A549 (cell line): ENCODE results near the gene A4GALT.
"Not testable (repeated sequence)": the region's sequence is repeated elsewhere in the genome, so short reads cannot be mapped to it uniquely, and the experiment has no call there.

Experiments used
- EHF ChIP-seq: fragments of 250-450 bp; sonication (Bioruptor Pico); IDR thresholded peaks from 2 replicates; pipeline ENCODE4 v1.5.0; 2020; ENCODE audit warnings: mild to moderate bottlenecking
- JUN ChIP-seq, 2 experiments: fragments of >200 bp; sonication (Bioruptor Twin); formaldehyde crosslinking; IDR thresholded peaks; 2 replicates in 1 of 2; 3 replicates in 1 of 2; pipeline ENCODE4 v1.6.1; 2016 to 2017
- POLR2A ChIP-seq: IDR thresholded peaks from 2 replicates; pipeline ENCODE4 v1.6.1; 2012; ENCODE audit warnings: mild to moderate bottlenecking, low read length
- TF ChIP-seq, protein P1 (sequence below): fragments of >200 bp; sonication (Bioruptor Twin); formaldehyde crosslinking; IDR thresholded peaks from 3 replicates; pipeline ENCODE4 v1.5.1; 2016
- TF ChIP-seq, protein P2 (sequence below): fragments of 150-350 bp; IDR thresholded peaks from 2 replicates; pipeline ENCODE4 v1.6.1; 2014; ENCODE audit warnings: low read depth, mild to moderate bottlenecking, low read length

DNA sequence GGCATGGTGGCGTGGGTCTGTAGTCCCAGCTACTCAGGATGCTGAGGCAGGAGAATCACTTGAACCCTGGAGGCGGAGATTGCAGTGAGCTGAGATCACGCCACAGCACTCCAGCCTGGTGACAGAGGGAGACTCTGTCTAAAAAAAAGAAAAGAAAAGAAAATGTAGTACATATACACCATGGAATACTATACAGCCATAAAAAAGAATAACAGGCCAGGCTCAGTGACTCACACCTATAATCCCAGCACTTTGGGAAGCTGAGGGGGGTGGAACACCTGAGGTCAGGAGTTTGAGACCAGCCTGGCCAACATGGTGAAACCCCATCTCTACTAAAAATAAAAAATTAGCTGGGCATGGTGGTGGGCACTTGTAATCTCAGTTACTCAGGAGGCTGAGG, 12.7 kb upstream of the A4GALT start:
- TF ChIP-seq POLR2A; EHF (CRISPR knock-in tag); JUN (IDR thresholded peaks at IDR 0.05): not testable (repeated sequence)
- TF ChIP-seq, protein P1, sequence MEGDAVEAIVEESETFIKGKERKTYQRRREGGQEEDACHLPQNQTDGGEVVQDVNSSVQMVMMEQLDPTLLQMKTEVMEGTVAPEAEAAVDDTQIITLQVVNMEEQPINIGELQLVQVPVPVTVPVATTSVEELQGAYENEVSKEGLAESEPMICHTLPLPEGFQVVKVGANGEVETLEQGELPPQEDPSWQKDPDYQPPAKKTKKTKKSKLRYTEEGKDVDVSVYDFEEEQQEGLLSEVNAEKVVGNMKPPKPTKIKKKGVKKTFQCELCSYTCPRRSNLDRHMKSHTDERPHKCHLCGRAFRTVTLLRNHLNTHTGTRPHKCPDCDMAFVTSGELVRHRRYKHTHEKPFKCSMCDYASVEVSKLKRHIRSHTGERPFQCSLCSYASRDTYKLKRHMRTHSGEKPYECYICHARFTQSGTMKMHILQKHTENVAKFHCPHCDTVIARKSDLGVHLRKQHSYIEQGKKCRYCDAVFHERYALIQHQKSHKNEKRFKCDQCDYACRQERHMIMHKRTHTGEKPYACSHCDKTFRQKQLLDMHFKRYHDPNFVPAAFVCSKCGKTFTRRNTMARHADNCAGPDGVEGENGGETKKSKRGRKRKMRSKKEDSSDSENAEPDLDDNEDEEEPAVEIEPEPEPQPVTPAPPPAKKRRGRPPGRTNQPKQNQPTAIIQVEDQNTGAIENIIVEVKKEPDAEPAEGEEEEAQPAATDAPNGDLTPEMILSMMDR: not testable (repeated sequence)
- TF ChIP-seq, protein P2, sequence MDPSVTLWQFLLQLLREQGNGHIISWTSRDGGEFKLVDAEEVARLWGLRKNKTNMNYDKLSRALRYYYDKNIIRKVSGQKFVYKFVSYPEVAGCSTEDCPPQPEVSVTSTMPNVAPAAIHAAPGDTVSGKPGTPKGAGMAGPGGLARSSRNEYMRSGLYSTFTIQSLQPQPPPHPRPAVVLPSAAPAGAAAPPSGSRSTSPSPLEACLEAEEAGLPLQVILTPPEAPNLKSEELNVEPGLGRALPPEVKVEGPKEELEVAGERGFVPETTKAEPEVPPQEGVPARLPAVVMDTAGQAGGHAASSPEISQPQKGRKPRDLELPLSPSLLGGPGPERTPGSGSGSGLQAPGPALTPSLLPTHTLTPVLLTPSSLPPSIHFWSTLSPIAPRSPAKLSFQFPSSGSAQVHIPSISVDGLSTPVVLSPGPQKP: not testable (repeated sequence)
